Measurements from ENCODE around the gene TMEM131. TPM values are rescaled to one million over a fixed set of nuclear protein-coding genes. Genes with fewer than 3 reads are reported as not detected.
"Not testable (repeated sequence)": the region's sequence is repeated elsewhere in the genome, so short reads cannot be mapped to it uniquely, and the experiment has no call there.

TMEM131 gene
- total RNA-seq, 2 donors from 2014 or later: 37.7 to 37.8 TPM

DNA sequence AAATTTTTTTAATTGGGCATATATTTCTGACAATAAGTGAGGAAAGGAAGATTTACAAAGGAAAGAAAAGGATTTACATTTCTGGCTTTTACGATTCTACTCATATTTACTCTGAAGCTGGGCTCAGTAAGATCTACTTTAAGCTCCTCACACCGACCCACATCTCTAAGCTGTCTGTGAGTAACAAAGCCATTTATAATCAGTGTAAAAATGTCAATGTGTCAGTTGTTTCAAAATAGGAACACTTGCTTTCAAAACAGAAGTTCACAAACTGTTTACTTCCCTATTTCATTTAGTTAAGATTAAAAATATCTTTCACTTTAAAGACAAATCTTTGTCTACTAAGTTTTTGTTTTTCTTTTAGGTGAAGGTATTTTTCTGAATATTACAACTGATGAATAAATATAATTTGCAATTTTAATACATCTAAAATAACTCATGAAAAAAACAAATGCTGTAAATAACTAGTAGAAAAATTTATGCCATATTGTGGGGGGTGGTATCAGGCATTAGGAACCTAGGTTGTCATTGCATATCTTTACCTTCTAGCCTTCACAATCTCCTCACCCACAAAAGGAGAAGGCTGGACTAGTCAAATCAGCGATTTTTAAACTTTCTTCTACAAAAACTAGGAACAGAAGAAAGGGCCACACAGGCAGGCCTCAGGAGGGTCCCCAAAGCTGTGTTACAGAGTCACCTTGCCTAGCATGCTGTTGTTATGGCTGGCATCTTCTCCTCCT lies 64.5 kb downstream of the TMEM131 start:
- intact Hi-C loops (cut with DNase I): no loop called here
- DNase-seq (ENCODE audit: low spot score): no peak

DNA sequence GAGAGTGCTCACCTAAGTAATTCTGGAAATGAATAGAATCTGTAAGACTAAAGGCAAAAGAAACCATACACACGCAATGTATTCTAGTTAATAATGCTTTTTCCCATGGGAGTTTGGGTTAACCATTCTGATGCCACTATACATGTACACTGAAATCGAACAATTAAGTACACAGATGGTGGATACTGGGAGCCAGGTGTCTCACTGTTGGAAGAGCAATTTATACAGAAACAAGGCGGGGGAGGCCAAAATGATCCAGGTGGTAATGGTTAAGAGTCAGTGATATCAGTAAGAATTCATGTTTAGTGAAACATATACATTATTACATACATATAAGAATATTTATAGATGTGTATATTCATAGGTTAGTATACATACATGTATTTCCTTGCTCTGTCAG lies 67.2 kb downstream of the TMEM131 start:
- intact Hi-C loops (cut with DNase I): no loop called here
- no peak for DNase-seq (ENCODE audit: low spot score)

DNA sequence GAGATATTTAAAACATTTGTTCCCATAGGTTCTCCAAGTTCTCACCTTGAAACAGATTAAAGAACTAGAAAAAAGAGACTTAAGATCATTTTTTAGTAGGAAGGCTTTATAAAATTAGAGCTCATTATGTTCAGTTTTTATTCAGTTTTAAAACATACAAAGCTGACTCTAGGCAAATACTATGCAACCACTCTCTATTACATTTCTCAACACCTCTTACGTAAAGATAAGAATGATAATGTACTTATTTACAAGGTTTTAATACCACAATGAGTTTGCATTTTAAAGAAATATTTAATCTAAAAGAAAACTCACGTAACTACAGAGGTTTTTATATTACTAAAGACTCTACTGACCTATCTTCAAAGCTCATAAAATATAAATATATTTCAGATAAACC lies 68.8 kb downstream of the TMEM131 start:
- DNase-seq (ENCODE audit: low spot score): no peak
- intact Hi-C loops (cut with DNase I): no loop called here

DNA sequence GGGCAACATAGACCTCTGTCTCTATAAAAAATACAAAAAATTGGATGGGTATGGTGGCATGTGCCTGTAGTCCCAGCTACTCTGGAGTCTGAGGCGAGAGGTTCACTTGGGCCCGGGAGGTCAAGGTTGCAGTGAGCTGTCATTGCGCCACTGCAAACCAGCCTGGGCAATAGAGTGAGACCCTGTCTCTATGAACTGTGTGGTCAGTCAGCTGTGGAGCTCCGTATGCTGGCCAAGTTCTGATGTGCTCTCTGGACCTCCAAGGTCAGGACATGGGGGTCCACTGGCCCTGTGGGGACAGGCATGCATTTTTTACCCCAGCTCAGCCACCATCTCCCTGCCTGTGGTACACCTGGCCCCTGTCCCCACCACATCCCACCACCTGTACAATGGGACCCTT lies 71.6 kb downstream of the TMEM131 start:
- no peak for DNase-seq (ENCODE audit: low spot score)
- intact Hi-C loops (cut with DNase I): no loop called here

DNA sequence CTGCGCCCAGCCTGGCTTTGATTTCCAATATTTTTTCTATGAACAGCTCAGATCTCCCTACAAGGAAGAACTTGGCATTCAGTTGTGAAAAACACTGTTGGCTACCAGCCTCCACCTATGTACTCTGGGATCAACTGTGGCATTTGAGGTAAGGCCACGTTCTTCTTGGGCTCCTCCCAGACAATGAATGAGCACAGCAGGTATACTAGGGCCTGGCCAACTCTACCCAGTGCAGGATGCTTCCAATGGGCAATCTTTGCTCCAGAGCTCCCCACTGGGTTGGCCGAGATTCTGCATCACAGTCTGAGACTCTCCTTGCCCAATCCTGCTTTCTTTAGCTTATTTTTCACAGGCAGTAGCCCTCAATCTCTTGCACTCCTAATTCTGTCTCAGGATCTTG lies 75.9 kb downstream of the TMEM131 start:
- intact Hi-C loops (cut with DNase I): no loop called here
- no peak for DNase-seq (ENCODE audit: low spot score)

DNA sequence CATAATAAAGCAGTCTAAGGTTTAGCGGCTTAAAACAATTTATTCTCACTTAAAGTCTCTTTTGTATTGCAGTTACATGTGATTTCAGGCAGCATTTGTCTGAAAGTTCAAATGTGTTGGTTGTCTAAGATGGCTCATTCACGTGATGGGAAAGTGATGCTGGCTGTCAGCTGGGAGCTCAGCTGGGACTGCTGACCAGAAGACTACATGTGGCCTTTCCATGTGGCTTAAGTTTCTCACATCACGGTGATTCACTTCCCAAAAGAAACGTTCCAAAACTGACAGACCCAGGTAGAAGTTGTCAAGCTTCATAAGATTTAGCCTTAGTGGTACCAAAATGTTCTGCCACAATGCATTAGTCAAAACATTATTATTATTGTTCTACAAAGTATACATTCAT lies 76.9 kb downstream of the TMEM131 start:
- intact Hi-C loops (cut with DNase I): no loop called here
- no peak for DNase-seq (ENCODE audit: low spot score)

DNA sequence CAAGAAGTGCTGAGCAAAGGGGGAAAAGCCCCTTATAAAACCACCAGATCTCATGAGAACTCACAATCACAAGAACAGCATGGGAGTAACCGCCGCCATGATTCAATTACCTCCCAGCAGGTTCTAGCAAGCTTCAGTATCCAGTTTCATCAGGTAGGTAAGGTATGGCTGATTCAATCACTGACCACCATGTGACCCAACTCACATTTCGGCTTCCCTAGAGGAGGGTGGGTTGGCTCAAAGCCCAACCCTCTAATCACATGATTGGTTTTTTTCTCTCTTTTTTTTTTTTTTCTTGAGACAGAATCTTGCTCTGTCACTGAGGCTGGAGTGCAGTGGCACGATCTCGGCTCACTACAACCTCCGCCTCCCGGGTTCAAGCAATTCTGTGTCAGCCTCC lies 78.1 kb downstream of the TMEM131 start:
- intact Hi-C loops (cut with DNase I); DNase-seq (ENCODE audit: low spot score): not testable (repeated sequence)

DNA sequence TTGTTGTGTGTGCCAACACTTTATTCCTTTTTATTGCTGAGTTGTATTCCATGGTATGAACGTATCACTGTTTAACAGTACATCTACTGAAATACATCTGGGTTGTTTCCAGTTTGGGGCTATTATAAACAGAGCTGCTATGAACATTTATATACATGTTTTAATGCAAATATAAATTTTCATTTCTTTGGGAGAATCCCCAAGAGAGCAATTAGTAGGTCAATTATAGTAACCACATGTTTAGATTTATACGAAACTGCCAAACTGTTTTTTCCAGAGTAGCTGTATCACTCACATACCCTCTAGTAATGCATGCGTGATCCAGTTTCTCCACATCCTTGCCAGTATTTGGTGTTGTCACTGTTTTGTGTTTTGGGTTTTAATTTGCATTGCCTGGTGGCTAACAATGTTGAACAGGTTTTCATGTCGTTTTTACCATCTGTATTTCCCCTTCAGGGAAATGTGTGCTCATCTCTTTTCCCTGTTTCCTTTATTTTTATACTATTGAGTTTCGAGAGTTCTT lies 81.0 kb downstream of the TMEM131 start:
- intact Hi-C loops (cut with DNase I): no loop called here
- DNase-seq (ENCODE audit: low spot score): no peak

DNA sequence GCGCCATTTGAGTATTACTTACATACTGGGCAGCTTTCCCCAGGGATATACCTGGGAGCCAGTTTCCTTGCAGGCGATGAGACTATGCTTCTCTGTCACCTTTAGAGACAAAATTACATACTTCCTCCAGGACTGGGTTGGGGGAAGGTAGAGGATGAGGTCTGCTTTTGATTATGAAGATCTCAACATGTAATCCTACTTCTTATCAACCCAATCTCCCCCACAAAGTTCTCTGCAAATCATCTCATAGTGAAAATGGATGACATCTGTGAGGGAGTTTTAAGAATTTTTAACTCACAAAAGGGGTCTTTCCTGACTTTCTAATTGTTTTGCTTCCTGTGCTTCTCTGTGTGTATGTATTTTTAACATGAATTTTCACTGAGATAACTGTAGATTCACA lies 81.9 kb downstream of the TMEM131 start:
- intact Hi-C loops (cut with DNase I): no loop called here
- no peak for DNase-seq (ENCODE audit: low spot score)

DNA sequence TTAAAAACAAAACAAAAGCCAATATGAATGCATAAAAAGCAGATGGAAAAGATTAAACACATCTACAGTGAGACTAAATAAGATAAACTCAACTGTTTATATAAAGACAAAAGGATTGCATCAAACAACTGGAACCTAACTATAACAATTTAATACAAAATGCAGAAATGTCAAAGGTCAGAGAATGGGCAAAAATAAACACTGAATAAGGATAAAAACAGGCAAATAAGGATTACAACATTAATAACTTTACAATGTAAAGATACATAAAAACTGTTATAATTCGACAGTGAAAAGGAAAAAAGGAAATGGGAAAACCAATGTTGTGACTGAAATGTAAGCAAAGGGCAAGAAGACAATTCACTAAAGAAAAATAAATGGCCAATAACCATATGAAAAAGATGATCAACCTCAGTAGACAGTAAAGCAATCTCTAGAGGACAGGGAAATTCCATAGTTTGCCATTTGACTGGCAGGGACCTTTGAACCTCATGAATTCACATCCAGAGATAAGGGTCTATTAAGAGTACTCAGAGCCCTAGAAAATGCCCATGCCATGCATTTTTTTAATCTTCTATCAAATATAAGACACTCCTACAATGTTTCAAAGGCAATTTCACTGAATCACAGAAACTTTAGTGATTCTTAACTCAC lies 83.7 kb downstream of the TMEM131 start:
- intact Hi-C loops (cut with DNase I): no loop called here
- no peak for DNase-seq (ENCODE audit: low spot score)

DNA sequence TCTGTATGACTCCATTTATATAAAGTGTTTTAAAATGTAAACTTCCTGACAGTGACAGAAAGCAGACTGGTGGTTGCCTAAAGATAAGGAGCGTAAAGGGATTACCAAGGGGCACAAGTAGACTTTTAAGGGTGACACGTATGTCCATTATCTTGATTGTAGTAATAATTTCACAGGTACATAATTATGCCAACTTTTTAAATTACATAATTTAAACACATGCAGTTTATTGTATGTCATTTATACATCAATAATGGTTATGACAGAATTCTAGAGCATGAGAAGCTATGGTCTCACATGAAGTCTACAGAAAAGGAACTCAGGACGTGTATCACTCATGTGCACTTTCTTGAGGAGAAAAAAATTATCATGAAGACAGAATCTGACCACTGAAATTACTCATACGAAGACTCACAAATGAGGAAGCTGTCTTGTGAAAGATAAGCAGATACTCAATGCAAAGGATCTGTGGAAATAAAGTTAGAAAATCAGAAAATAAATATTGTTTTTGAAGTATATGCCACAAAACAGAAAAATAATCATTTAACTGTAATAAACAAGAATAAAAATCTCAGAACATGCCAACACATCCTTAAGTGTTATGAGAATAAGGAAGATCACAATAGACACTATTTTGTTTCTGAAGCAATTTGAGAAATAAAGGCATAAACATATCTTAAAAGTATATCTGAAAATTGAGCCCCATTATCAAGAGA lies 84.4 kb downstream of the TMEM131 start:
- intact Hi-C loops (cut with DNase I): no loop called here
- no peak for DNase-seq (ENCODE audit: low spot score)

DNA sequence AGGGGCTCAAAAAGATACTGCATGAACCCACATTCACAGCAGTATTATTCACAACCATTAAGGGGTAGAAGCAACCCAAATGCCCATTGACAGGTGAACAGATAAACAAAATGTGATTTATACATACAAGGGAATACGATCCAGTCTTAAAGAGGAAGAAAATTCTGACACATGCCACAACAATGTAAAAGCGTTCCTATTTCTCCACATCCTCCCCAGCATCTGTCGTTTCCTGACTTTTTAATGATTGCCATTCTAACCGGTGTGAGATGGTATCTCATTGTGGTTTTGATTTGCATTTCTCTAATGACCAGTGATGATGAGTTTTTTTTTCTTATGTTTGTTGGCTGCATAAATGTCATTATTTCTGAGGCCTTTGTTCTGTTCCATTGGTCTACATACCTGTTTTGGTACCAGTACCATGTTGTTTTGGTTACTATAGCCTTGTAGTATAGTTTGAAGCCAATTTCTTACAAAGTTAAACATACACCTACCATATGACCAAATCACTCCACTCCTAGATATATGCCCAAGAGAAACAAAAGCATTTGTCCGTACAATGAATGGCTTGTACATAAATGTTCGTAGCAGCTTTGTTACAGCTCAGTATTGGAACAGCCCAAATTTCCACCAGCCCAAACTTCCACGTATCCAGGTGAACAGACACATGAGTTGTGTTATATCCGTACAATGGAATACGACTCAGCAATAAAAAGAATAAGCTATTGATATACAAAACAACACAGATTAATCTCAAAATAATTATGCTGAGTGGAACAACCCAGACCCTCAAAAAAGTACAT lies 85.1 kb downstream of the TMEM131 start:
- no peak for DNase-seq (ENCODE audit: low spot score)
- intact Hi-C loops (cut with DNase I): no loop called here

DNA sequence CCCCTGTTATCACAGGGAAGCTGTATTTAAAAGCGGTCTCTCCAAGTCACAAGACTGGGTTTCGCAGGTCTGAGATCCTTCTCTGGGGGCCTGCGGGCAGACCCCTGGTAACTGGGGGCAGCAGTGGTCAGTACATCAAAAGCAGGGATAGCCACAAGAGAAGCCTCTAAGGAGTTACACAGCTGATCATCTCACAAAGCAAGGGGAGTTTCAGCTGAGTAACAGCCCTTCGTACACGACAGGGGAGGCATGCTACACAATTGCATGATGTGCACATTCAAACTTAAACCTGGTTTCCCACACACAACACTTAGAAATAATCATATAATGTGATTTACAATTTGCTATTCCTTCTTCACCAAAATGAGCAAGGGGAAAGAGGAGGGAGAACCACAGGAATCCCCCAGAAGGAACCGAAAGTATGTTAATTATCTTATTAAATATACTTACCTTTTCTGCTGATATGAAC lies 87.5 kb downstream of the TMEM131 start:
- DNase-seq (ENCODE audit: low spot score): no peak
- intact Hi-C loops (cut with DNase I): no loop called here

DNA sequence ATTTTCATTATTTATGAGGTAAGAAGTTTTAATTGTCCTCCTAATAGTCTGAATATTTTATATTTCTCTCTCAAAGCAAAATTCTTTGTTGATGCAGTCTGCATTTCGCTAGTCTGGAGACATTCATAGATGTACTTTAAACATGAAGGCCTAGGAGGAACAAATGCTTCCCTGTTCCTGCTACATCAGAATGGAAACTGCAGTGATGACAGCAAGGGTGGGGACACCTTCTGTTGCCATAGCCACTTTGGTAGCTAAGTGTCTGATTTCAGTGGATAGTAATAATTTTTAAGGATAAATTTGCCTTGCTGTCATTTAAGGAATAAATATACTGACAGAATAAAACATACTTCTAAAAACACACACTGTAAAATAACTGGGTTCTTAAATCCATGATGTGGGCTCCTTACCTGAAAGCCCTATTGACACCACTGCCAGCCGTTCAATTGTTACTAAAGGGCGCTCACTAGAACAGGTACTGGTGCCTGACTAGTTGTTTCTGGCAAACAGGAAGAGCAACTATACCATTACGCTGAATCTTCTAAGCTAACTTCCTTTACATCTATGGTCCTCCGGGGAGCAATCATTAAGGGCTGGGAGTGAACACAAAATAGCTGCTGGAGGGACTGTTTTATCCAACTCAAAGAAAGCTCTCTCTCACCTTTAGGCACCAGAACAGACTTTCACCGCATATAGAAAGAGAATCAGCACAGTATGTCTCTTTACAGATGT lies 88.2 kb downstream of the TMEM131 start:
- no peak for DNase-seq (ENCODE audit: low spot score)
- intact Hi-C loops (cut with DNase I): no loop called here

DNA sequence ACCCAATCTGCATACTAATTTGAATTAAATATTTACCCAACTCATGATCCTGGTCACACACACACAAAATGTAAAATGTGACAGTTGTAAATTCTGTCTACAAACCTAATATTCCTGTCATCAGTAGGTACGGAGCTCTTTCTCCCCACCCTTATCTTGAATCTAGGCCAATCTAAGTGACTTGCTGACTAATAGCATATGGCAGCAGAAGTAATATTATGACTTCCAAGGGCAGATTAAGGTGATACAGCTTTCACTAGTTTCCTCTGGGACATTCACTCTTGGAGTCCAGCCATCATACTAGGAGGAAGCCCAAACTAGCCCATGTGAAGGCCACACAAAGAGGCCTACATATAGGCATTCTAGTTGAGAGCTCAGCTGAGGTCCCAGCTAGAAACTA lies 89.4 kb downstream of the TMEM131 start:
- DNase-seq (ENCODE audit: low spot score): no peak
- intact Hi-C loops (cut with DNase I): no loop called here

DNA sequence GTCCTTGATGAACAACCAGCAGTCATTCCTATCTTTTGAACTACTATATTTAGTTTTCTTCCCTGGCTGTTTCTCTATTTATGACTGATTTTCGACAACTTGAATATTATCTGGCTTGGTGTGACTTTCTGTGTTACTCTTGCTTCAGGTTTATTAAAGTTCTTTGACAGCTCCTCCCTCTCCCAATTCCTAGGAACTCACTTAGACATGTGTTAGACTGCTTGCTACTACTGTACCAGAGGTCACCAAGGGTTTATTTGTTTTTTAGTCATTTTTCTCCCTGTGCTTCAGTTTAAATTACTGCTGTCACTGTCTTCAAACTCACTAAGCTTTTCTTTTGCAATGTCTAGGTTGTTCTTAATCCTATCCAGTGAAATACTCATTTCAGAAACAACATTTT lies 90.5 kb downstream of the TMEM131 start:
- no peak for DNase-seq (ENCODE audit: low spot score)
- intact Hi-C loops (cut with DNase I): no loop called here

DNA sequence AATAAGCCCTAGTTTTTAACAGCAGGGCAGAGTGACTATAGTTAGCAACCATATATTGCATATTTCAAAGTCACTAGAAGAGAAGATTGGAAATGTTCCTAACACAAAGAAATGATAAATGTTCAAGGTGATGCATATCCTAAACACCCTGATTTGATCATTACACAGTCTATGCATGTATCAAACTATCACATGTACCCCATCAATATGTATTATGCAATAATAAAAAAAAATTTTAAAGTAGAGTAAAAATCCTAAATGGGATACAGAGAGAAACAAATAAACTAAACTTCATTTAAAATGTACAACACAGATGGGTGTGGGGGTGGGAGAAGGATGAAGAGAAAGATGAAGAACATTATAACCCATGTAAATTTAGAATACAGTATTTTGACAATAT lies 93.9 kb downstream of the TMEM131 start:
- intact Hi-C loops (cut with DNase I): no loop called here
- DNase-seq (ENCODE audit: low spot score): no peak

DNA sequence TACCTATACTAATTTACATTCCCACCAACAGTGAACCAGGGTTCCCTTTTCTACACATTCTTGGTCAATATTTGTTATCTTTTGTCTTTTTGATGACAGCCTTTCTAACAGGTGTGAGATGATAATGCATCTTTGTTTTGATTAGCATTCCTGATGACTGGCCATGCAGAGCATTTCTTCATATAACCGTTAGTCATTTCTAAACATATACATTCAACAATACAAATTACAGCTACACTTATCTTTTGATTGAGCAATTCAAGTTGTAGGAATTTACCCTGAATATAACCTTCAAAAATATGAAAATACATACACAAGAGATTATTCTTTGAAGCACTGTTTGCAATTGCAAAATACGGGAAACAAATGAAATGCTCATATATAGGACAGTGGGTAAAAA lies 94.9 kb downstream of the TMEM131 start:
- no peak for DNase-seq (ENCODE audit: low spot score)
- intact Hi-C loops (cut with DNase I): no loop called here

DNA sequence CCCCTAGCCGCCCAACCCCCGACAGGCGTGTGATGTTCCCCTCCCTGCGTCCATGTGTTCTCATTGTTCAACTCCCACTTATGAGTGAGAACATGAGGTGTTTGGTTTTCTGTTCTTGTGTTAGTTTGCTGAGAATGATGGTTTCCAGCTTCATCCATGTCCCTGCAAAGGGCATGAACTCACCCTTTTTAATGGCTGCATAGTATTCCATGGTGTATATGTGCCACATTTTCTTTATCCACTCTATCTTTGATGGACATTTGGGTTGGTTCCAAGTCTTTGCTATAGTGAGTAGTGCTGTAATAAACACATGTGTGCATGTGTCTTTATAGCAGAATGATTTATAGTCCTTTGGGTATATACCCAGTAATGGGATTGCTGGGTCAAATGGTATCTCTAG lies 102.7 kb downstream of the TMEM131 start:
- DNase-seq (ENCODE audit: low spot score); intact Hi-C loops (cut with DNase I): not testable (repeated sequence)
